NCI-H748 treated with DMSO at 0.1 percent for 48 hours (cell line): ENCODE measurements around the gene EPHB2.

Experiments used
- DNase-seq: peaks from one replicate; lab custom pipeline; 2025; lab: John Stamatoyannopoulos, UW

EPHB2 gene

DNA sequence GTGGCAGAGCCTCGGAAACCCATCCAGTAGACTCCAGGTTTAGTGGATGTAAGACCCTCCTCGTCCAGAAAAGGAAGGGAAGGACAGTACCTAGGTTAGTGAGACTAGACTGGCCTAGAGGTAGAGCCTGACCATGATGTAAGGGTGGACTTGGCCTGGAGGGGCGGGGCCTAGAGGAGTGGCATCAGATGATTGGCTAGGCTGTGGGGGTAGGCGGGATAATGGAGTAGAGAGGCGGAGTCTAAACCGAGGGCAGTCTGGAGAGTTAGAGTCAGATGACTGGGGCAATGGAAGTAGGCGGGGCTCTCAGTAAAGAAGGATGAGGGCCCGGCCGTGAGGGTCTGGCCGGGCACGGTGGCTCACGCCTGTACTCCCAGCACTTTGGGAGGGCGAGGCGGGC is 70.1 kb downstream of the EPHB2 start:
- DNase-seq = no peak

DNA sequence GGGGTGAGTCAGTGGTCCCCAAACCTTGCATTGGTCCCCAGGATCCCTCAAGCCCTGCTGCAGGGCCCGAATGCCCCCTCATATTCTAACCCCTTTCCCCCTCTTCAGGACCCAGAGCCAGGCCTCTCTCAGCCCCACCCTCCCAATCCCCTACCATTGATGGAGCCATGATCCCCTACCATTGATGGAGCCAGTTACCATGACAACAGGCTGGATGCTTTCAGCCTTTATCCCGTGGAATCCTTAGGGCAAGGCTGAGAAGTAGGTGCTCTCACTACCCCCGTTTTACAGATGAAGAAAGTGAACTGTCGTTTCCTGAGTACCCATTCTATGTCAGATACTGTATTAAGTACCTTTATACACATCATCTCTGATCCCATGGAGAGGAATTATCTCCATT is 70.8 kb downstream of the EPHB2 start:
- no peak for DNase-seq

DNA sequence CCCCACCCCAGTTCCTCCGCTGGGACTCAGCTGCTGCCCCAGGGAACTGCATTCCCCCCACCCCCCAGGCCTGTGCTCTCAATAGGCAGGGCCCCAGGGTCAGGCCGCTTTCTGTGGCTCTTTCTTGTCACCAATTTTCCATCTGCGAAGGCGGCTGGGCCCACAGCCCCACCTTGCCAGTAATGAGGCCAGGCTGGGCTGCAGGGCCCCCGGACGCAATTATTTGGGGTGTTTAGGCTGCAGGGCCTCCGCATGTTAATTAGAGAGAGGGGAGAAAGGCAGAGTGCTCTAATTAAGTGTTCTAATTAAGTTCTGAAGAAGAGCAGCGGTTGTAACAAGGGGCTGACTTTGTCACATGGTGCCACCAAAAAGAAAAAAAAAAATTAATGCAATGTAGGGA is 71.8 kb downstream of the EPHB2 start:
- DNase-seq = no peak

DNA sequence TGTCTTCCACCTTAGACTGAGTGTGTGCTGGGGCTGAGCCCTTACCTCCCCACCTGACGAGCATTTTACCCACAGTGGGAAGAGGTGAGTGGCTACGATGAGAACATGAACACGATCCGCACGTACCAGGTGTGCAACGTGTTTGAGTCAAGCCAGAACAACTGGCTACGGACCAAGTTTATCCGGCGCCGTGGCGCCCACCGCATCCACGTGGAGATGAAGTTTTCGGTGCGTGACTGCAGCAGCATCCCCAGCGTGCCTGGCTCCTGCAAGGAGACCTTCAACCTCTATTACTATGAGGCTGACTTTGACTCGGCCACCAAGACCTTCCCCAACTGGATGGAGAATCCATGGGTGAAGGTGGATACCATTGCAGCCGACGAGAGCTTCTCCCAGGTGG is 73.7 kb downstream of the EPHB2 start:
- DNase-seq = no peak

DNA sequence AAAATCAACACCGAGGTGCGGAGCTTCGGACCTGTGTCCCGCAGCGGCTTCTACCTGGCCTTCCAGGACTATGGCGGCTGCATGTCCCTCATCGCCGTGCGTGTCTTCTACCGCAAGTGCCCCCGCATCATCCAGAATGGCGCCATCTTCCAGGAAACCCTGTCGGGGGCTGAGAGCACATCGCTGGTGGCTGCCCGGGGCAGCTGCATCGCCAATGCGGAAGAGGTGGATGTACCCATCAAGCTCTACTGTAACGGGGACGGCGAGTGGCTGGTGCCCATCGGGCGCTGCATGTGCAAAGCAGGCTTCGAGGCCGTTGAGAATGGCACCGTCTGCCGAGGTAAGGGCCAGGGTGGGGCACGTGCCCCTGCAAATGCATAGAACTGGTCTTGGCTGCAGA is 74.1 kb downstream of the EPHB2 start:
- DNase-seq = no peak

DNA sequence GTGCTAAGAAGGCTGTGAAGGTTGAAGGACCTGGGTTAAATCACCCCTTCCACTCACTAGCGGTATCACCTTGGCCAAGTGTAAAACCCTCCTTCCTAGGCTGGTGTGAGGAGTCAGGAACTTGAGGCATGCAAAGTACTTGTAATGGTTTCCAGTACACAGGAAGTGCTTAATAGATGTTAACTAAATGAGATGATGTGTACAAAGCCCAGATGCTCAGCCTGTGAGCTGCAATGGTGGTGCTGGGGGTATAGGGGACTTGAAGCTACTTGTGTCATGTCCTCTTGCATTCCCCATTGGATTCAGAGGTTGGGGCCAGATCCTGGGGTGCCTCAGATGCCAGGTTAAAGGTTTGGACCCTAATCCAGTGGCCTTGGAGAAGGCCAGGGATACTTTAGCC is 75.5 kb downstream of the EPHB2 start:
- DNase-seq = no peak

DNA sequence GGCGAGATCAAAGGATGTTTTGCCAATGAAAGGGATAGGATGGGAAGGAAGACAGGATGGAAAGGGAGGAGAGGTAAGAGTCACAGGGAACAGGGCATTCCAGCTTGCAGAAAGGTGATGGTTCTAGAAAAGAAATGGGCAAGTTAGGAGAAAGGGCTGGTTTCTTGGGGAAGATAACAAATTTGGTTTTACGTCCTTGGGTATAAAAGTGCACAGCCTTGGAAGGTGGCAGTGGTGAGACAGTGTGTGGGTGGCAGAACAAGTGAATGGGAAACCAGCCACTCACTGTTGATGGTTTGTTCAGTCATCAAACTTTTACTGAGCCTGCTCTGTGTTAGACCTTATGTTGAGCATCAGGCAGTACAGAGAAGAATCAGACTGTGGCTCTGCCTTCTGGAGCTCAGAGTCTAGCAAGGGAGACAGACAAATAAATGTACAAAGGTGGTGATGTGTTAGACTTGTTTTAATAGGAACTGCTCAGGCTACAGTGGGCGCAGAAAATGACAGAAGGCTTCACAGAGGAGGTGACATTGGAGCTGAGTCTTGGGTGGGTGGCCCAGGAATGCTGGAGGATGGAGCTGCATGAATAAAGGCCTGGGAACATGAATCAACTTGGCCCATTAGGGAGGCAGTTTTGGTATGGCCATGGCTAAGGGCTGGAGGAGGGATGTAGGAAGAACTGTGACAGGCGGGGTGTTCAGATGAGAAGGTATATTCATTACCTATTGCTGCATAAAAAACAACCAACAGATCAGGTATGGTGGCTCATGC is 76.3 kb downstream of the EPHB2 start:
- DNase-seq = no peak

DNA sequence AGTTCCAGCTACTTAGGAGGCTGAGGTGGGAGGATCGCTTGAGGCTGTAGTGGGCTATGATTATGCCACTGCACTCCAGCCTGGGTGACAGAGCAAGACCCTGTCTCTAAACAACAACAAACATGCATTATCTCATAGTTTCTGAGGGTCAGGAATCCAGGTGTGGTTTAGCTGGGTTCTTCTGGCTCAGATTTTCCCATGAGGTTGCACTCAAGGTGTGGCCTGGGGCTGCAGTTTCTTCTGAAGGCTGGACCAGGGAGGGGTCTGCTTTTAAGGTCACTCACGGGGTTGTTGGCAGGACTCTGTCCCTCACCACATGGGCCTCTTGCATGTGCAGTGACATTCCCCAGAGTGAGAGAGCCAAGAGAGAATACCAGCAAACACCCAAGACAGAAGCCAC is 77.0 kb downstream of the EPHB2 start:
- DNase-seq = no peak

DNA sequence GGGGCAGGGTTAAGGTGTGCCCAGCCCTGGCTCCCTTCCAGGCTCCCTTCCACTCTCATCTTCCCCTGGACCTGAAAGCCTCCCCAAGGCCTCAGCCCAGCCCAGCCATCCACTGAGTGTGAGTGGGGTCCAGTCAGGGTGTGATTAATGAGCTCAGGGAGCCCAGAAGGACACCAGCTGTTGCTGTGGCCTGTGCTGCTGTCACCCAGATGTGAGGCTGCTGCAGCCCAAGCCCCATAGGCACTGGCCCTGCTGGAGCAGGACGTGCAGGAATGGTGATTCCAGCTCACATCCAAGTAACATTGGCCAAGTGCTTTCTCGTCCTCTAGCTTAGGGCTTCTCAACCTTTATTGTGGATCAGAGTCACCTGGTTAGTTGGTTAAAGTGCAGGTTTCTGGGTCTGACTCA is 77.6 kb downstream of the EPHB2 start:
- DNase-seq = no peak

DNA sequence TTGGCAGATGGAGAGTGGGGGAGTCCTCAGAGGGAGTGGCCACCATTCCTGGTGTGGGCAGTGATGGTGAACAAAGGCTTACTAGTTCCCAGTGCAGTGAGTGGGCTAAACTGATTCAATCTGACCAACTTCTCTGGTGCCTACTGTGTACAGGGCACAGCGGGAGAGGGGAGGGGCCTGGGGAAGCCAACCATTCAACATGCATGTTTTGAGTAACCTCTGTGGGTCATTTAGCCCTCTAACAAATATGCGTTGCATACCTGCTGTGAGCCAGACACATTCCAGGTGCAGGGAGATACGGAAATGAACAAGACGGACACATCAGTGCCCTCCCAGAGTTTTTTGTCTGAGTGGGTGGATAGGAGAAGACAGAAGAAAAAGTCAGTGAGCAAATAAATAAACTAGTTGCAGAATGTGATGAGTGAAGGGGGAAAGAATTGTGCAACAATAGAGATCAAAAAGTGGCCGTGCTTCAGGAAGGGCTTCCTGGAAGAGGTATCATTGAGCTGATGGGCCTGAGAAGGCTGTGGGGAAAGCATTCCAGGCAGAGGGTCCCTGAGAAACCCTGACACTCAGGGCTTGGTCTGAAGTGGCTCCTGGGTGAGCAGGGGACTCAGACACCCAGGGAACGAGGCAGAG is 78.8 kb downstream of the EPHB2 start:
- DNase-seq = peak; percentile 47

DNA sequence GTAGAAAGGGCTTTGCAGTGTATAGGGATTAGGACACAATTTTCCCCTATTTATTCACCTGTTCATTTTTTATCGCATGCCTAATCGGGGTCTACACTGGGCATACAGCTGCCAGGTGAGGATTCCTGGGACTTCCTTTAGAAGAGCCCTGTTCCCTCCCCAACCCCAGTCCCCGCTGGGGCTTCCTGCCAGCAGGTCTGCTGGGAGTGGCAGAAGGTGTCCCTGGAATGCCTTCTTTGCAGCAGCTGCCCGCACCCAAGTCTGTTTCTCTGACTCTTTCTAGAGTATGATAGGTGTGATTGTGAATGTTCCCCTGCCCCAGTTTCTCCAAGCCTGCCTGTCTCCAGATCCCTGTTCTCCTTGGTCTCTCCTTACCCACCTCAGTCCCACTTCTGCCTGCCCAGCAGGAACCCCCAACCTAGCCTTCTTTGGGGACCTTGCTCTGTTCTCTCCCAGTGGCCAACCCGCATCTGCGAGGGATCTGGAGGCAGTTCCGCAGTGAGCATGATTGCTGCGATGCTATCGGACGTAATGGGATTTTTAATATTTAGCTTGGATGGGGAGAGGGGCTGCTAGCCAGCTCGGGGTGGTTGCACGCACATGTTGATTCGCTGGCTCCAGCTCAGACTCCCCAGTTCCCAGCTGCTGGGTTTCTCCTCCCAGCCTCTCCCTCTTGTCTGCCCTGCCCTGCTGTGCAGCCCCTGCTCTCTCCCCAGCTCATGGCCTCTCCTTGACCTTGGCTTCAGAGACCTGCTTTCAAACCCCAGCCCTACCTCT is 79.8 kb downstream of the EPHB2 start:
- DNase-seq = no peak

DNA sequence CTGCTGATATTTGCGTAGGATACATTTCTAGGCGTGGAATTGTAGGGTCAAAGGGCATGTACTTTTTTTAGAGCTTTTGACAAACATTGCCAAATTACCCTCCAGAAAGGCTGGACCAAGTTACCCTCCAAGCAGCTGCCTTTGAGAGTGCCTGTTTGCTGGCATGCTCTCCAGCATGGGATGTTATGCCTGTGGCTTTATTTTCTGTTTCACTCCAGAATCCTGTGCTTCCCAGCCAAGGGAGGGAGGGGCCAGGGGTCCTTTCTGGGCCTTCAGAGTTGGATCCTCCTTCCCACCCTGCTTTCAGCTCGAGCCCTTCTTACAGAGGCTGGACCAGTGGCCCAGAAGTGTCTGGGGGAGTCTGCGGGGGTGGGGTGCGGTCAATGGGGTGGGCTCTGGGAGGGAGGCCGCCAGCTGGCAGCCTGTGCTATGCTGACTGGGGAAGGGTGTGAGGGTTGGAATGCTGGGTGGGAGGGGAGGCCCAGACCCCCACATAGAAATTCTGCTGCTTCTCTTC is 81.2 kb downstream of the EPHB2 start:
- DNase-seq = no peak

DNA sequence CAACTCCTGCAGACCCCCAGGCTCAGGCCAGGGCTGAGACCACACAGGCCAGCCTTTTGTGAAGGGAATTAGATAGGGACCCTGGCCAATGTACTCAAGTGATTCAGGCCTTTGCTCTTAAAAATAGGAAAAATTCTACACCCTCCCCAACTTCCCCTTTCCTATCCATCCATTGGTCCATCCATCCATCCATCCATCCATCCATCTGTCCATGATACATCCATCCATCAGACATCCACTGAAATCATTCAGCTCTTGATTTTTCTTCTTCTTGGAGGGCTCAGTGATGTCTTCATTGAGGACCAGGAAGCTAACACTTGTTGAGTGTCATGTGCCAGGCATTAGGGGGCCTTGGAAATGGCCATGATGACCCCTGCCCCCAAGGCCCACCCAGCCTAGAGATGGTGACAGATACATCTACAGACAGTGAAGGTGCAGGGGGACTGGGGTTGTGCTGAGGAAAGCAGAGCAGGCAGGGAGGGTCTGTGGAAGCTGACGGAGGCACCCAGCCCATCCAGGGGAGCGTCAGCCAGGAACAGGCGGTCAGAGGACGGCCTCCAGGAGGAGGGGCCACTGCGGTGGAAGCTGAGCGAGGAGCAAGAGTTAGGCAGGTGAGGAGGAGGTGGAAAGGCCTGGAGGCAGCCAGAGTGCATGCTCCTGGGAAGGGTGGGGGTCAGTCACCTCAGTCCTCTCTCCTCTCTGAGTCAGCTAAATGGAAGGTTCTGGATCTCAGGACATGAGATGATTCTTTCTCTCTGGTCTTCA is 81.9 kb downstream of the EPHB2 start:
- no peak for DNase-seq

DNA sequence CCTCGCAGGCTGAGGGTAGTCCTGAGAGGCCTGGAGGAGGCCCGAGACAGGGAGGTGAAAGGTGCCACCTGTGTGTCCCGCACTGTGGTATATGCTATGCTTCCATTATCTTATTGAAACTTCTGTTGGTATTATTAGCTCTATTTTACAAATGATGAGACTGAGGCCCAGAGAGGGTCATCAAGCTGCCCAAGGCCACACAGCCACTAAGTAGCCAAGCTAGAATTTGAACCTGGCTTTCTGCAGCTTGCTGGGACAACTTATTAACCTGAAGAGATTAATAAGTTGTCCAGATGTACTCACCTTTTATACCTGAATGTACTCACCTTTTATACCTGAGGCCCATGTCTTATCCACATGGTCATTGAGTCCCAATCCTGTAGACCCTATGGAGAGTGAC is 83.0 kb downstream of the EPHB2 start:
- DNase-seq = no peak

DNA sequence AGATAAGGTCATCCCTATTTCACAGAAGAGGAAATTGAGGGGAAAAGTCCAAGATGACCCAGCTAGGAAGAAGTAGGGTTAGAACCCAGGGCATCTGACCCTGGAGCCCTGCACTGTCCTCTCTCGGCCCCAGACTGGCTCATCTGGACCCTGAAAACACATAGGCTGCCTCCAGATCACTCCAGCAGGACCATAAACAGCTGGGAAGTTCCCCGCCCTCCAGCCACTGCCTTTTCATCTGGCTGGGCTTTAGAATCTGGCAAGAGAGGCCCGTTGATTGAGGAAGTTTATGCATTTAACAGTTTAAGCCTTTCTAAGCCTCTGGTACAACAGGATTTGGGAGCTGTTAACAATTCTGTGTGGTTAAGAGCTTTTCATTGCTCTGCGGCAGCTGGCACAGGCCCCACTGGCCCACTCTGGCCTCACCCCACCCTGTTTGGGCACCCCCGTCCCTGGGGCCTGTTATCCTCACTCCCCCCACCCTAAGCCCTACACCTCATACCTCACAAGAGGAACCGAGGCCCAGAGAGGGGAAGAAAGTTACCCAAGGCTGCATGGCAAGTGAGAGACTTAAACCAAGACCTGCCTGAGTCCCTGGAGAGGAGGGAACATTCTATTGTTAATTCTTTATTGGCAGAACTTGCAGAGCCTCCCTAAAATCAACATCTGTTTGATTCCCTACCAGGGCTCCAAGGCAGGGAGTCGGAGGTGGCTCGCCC is 84.2 kb downstream of the EPHB2 start:
- DNase-seq = no peak

DNA sequence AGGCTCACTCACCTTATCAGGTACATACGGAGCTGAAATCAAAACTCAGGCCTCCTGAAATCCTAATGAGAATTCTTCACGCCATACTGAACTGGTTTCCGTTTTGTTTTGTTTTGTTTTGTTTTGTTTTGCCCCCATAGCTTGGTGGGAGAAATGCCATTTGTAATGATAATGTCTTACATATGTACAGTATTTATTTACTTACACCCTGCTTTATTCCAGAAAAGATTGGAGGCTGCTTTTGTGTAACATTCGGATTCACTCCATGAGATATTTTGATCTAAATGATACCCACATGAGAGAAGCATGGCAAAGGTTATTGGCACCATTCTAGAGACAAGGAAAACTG is 84.7 kb downstream of the EPHB2 start:
- no peak for DNase-seq

DNA sequence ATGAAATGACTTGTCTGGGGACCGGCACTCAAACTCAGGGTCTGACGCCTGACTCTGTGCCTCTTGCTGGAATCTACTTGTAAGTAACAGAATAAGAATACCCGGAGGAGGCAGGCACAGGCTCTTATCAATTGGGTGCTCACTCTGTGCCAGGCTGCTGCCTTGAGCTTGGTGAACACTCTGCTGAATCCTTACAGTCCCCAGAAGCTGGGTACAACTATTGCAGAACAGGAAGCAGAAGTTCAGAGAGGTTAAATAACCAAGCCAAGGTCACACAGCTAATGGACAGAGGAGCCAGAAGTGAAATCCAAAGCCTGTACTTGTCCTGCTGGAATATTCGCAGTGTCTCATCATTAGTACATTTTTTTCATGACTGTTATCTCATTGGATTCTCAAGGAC is 86.0 kb downstream of the EPHB2 start:
- DNase-seq = no peak

DNA sequence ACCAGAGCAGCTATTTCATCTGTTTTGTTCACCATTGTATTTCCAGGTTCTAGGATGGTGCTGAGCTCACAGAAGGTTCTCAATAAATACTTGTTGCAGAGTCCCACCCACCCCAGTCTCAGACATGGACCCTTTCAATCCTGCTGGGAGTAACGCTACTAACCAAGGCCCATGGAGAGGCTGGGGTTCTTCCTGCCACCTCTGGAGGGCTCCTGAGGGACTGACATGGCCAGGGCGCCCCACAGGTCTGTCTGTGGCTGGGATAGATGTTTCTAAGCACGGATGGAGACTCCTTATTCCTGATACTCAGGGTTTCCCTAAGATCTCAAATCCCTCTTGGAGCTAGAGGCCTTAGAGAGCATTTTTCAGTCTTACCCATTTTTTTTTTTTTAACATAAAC is 87.4 kb downstream of the EPHB2 start:
- DNase-seq = no peak

DNA sequence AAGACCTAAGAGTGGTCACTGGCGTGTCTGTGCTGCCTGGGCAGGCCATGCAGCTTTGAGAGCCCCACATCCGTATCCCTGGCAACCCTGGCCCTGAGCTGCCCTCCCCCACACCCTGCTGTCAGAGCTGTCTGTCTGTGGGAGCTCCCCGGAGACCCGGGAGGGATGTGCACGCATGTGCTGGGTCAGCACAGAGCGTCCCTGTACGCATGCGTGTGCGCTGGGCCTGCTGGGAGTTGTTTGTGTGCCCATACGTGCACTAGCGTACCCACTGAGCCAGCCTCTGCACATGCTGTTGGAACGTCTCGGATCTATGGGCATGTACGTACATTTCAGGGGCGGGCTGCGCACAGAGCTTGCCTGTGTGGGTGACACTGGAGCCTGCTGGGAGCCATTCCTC is 89.3 kb downstream of the EPHB2 start:
- DNase-seq = no peak

DNA sequence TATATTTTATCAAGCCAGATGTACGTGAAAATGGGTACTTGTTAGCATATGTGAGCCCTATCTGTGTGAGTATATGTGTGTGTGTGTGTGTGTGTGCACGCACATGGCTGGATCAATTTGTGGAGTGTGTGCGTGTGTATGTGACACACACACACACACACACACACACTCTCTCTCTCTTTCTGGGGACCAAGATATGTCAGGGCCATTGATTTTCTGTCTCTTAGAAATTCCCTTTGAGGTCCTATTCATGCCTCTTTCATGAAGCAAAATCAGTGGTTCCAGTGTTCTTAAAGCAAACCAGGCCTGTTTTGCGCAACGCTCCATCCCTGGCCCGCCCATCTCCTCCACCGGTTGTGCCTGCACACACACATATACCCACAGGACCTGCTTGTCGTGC is 90.0 kb downstream of the EPHB2 start:
- DNase-seq = no peak

DNA sequence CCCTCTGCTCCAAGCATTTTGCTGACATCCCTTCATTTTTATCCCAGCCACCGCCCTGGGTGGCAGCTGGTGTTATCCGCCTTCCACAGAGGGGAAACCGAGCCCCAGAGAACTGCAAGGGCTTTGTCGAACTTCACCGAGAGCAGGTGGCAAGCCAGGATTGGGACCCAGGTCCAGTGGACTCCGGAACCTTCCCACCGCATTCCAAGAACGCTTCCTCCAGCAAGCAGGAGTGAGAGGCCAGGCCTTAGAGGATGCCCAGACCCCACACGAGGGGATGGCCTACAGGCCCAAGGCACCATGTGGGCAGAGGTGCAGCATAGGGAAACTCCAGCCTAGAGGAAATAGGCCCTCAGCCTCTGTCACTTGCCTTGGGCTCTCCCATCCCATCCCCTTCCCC is 90.7 kb downstream of the EPHB2 start:
- DNase-seq = no peak

DNA sequence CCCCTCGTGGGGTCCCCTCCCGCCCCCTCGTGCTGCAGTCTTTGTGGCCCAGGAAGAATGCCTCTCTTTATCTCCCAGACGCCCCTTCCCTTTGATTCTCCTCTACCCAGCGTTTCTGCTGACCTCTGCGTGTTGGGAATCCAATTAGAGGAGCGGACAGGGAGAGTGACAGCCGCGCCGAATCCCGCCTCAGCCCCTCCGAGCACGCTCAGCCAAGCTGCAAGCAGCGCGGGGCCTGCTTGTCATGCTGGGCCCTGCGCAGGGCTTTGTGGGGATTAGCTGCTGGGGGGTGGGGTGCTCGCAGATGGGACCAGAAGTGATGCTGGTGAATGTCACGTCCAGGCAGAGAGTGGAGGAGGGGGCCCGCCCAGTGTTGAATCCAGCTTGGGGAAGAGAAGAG is 91.1 kb downstream of the EPHB2 start:
- no peak for DNase-seq
